NCI-H345 treated with DMSO at 0.1 percent for 48 hours (cell line): ENCODE measurements around the gene TNK2.
"Not testable (repeated sequence)": the region's sequence is repeated elsewhere in the genome, so short reads cannot be mapped to it uniquely, and the experiment has no call there.

ENCODE experiments used
- DNase-seq: peaks from one replicate; lab custom pipeline; 2025; ENCODE audit not compliant: unreplicated experiment; lab: John Stamatoyannopoulos, UW

The TNK2 gene

GRCh38 chr3:195824425-195825190, 83.7 kb downstream of the TNK2 start:
- DNase-seq = not testable (repeated sequence)

DNA sequence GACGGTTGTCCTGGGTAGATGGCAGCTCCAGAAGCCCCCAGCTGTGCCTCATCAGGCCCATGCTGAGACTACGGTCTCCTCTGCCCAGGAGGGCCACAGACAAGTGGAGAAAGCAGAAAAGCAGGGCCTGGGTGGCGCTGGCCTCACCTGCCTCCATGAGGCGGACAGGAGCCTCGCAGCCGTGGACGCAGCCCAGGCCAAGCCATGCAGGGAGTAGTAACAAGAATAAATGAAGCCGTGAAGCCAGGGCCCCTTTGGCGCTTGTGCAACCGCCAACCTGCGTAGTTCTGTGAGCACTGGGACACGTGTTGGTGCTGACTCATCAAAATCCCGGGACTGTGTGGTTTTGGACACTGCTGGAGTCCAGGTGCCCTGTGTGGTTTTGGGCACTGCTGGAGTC, 84.4 kb downstream of the TNK2 start:
- DNase-seq = no peak

GRCh38 chr3:195823280-195823679, 85.1 kb downstream of the TNK2 start:
- no peak for DNase-seq

- DNase-seq = no peak
Measured at GRCh38 chr3:195822131-195822696, 86.1 kb downstream of the TNK2 start.

DNA sequence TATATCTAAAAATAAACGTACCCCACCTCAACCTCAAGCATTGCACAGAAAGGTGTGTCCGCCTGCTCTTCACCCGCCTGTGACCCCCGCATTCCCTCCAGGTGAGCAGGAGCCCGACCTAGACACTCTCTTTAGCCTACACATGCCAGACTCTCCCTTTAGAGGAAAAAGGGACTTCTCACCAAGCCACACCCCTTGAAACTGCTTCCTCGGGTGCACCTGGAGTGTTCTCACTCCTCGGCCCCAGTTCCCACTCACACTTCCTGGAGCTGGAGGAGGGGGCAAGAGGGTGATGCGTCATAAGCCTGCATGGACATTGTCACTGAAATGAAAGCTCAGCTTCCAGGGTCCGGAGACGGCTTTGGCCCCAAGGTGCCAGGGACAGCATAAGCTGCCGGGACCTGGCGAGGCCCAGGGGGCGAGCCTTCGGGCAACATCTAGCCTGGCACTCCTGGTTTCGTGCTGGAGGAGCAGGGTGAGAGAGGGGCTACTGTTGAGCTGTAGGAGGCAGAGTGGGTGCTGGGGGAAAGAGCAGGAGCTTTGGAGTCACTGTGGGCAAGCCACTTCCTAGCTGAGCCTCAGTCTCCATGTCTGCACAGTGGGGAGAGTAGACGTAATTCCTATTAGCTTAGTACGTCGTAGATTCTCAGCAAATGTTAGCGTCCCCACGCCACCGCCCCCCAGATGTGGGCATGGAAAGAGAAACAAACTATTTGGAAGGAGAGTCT, 86.8 kb downstream of the TNK2 start:
- DNase-seq = no peak

DNA sequence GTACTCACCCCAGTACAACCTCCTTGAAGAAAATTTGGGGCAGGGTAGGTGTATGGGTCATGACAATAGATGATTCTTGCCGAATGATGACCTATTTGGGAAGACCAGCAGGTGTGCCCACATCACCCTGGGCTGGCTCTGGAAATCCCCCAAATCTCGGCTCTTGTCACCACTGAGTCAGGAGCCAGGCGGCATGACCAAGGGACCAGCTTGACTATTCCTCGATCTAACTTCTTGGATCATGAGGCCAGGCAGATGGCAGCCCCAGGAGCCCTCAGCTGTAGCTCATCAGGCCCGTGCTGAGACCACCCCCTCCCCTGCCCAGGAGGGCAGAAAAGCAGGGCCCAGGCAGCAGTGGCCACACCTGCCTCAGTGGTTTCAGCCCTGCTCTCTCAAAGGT, 87.5 kb downstream of the TNK2 start:
- no peak for DNase-seq

GRCh38 chr3:195820186-195820585, 88.2 kb downstream of the TNK2 start:
- no peak for DNase-seq

DNA sequence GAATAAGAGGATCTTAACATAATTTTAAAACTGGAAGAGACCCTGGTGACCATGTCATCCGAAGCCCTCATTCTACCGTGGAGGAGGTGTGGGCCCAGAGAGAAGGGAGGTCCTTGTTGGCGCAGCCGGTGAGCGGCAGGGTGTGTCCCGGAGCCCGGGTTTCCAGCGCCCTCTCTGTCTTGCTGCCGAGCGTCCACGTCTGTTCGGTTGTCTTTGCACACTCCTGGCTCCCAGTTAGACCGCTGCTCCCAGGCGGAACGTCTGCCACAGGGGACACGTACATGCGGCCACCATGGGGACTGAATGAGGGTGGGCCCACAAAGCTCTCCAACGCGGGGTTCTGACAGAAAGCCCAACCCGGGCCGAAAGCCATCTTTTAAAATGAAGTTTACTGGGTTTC, 90.0 kb downstream of the TNK2 start:
- DNase-seq = no peak

- DNase-seq = no peak
Measured at GRCh38 chr3:195817578-195818135, 90.7 kb downstream of the TNK2 start.

DNA sequence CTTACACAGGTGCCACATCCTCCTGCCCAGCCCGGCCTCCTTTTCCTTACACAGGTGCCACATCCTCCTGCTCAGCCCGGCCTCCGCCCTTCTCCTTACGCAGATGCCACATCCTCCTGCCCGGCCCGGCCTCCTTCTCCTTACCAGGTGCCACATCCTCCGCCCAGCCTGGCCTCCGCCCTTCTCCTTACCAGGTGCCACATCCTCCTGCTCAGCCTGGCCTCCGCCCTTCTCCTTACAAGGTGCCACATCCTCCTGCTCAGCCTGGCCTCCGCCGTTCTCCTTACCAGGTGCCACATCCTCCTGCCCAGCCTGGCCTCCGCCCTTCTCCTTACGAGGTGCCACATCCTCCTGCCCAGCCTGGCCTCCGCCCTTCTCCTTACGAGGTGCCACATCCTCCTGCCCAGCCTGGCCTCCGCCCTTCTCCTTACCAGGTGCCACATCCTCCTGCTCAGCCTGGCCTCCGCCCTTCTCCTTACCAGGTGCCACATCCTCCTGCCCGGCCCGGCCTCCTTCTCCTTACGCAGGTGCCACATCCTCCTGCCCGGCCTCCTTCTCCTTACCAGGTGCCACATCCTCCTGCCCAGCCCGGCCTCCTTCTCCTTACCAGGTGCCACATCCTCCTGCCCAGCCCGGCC, 92.0 kb downstream of the TNK2 start:
- DNase-seq = not testable (repeated sequence)

DNA sequence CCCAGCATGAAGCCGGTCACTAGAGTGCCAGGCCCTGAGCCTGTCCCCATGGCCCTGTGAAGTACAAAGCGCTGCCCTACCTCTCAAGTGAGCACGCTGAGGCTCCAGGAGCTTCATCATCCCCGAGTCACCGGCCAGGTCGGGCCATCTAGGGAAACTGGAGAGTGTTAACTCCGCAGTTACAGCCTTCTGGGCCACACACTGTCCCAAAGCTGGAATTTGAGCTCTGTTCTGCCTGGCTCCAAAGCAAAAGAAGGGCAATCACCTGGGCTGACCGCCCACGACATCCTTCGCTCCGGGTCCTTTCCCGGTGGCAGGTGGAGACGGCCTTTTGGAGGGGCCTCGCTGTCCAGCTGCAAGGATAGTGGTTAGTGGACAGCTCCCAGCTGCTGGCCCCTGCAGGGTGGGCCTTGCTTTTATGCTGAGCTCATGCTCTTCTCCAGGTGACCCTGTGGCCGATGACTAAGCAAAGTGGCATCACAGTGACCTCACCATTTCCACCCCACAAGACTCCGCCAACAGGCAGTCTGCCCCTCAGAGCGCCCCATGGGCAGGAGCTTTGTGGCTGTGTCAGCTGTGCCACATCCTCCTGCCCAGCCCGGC, 93.1 kb downstream of the TNK2 start:
- DNase-seq = no peak

DNA sequence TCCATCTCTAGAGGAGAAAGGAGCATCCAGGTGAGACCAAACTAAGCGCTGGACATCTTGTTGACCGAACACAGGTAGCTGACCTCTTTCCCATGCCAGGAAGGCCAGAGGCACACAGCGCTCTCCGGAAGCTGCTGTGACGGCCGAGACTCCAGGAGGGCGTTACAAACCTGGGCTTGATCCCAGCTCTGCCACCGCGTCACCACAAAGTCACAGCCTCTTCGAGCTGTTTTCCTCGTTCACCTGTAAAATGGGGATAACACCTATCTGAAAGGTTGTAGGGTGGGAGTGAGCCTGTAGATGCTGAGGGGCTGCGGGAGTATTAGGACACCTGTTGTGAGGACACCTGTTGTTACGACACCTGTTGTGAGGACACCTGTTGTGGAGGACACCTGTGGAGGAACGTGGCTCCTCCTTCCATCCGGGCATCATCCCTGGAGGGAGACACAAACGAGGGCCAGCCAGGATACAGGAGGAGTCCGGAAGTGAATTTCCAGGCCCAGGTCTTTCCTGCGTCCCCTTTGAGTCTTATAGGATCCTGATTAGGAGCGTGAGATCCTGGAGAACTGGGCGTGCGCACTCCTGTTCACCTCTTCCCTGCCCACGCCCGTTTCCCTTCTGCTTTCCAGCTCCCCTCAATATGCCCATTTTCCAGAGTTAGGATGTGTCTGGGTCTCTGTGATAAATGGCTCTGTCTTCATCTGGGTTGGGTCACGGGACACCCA, 94.3 kb downstream of the TNK2 start:
- no peak for DNase-seq
